Left lung (tissue), 10 donors: ENCODE results near the gene ROPN1L. TPM values are rescaled to one million over a fixed set of nuclear protein-coding genes. Genes with fewer than 3 reads are reported as not detected.

Experiments
- ATAC-seq: fragments of 200-7000 bp; cut with Tn5 transposase; one replicate; pipeline ENCODE4 v1.9.1; 2020; ENCODE audit warnings: moderate library complexity
- DNase-seq, 4 donors: peaks; one replicate each; pipeline ENCODE4 v3.0.0-alpha.2; 2013 to 2020
- H3K27ac ChIP-seq, 2 donors: fragments of 200-600 bp; sonication (generic) in 1 of 2; one replicate each; pipeline versions ENCODE4 v1.5.0 to v1.8.0; 2020 to 2021
- H3K27me3 ChIP-seq, 2 donors: fragments of 200-600 bp; sonication (generic) in 1 of 2; one replicate each; pipeline versions ENCODE4 v1.5.0 to v1.8.0; 2020 to 2021
- H3K36me3 ChIP-seq, 2 donors: fragments of 200-600 bp; sonication (generic) in 1 of 2; one replicate each; pipeline versions ENCODE4 v1.5.0 to v1.8.0; 2020 to 2021
- H3K4me1 ChIP-seq, 2 donors: fragments of 200-600 bp; one replicate each; pipeline ENCODE4 v1.8.0; 2021
- H3K4me3 ChIP-seq, 2 donors: fragments of 200-600 bp; sonication (generic) in 1 of 2; one replicate each; pipeline versions ENCODE4 v1.5.0 to v1.8.0; 2020 to 2021; ENCODE audit warnings: mild to moderate bottlenecking in 1 of 2
- H3K9me3 ChIP-seq, 2 donors: fragments of 200-600 bp; sonication (generic) in 1 of 2; one replicate each; pipeline versions ENCODE4 v1.5.0 to v1.8.0; 2020 to 2021
- CTCF ChIP-seq, 2 donors: fragments of 200-600 bp; sonication (generic) in 1 of 2; IDR thresholded peaks; one replicate each; pipeline versions ENCODE4 v1.5.0 to v1.8.0; 2021; ENCODE audit warnings: antibody characterized with exemption in 2 of 2
- intact Hi-C, 2 donors: fragments of 100-400 bp; cut with DNase I; formaldehyde crosslinking; loops; one replicate each; pipeline versions ENCODE4 v1.11.2 to v1.14.2; 2022
- polyA plus RNA-seq, 6 donors: library from polyadenylated mRNA; unstranded; fragments of 120-200 nt; gene quantifications; one replicate each; pipeline ENCODE4 v1.2.1, GENCODE V29; 2013; ENCODE audit not compliant: insufficient read length in 6 of 6
- total RNA-seq, 2 donors: library from RNA; stranded (reverse); fragmentation: NEBNext Ultra II Directional; extraction: Animal tissue kit (Norgen Biotek cat#: 25700); gene quantifications; one replicate each; pipeline ENCODE4 v1.2.1, GENCODE V29; 2021
- donor health status: DM: no; HTN: yes; CAD: no.
- donor health status: DM: no; HTN: no; CAD: no.

ROPN1L gene
- total and polyA plus RNA-seq, 8 donors: 0.50 to 9.5 (median 5.1) TPM

GRCh38 chr5:10442576-10442975 lies 897 bp downstream of the ROPN1L start:
- Histone ChIP-seq H3K27me3 (no peaks in the 10 kb centered on the region), H3K9me3 (no peaks in the 10 kb centered on the region), H3K36me3 (no peaks in the 10 kb centered on the region), H3K4me1 (peaks cover 3 to 71% of the 10 kb centered on the region in 2 donors), H3K4me3 (peak overlapping the region in 1 of 2 donors; percentile 73), H3K27ac (peak overlapping the region in 1 of 2 donors; percentile 90)
- DNase-seq (no peak), ATAC-seq (no peak)
- intact Hi-C loops: no loop called here
- TF ChIP-seq CTCF (IDR thresholded peaks at IDR 0.05): no peak

GRCh38 chr5:10445352-10445751 lies 3.7 kb downstream of the ROPN1L start:
- Histone ChIP-seq H3K27me3 (no peaks in the 10 kb centered on the region), H3K4me3 (no peak overlapping the region), H3K4me1 (peaks cover 3 to 79% of the 10 kb centered on the region in 2 donors), H3K27ac (peak overlapping the region in 1 of 2 donors; percentile 82), H3K9me3 (no peaks in the 10 kb centered on the region), H3K36me3 (no peaks in the 10 kb centered on the region)
- DNase-seq (no peak), ATAC-seq (no peak)
- intact Hi-C loops: no loop called here
- TF ChIP-seq CTCF (IDR thresholded peaks at IDR 0.05): no peak

GRCh38 chr5:10446490-10446889 lies 4.8 kb downstream of the ROPN1L start:
- no peaks in the 10 kb centered on the region for H3K27me3 ChIP-seq
- no peaks in the 10 kb centered on the region for H3K9me3 ChIP-seq
- TF ChIP-seq CTCF (IDR thresholded peaks at IDR 0.05): no peak
- DNase-seq: no peak
- peaks cover 0 to 76% of the 10 kb centered on the region in 2 donors for H3K4me1 ChIP-seq
- ATAC-seq: no peak
- no peaks in the 10 kb centered on the region for H3K36me3 ChIP-seq
- H3K4me3 ChIP-seq: no peak overlapping the region
- H3K27ac ChIP-seq: peak overlapping the region in 1 of 2 donors; percentile 82
- intact Hi-C loops: no loop called here

- no peak for TF ChIP-seq CTCF (IDR thresholded peaks at IDR 0.05)
- H3K4me3 ChIP-seq: no peak overlapping the region
- no peaks in the 10 kb centered on the region for H3K27me3 ChIP-seq
- H3K36me3 ChIP-seq: no peaks in the 10 kb centered on the region
- H3K4me1 ChIP-seq: peaks cover 0 to 74% of the 10 kb centered on the region in 2 donors
- intact Hi-C loops: no loop called here
- H3K27ac ChIP-seq: peak overlapping the region in 1 of 2 donors; percentile 37
- H3K9me3 ChIP-seq: no peaks in the 10 kb centered on the region
- DNase-seq (no peak), ATAC-seq (no peak)
Observed at GRCh38 chr5:10447041-10447440, 5.4 kb downstream of the ROPN1L start.

- no peaks in the 10 kb centered on the region for H3K27me3 ChIP-seq
- peaks cover 5 to 73% of the 10 kb centered on the region in 2 donors for H3K4me1 ChIP-seq
- peak overlapping the region in 1 of 2 donors; percentile 49 for H3K27ac ChIP-seq
- intact Hi-C loops: no loop called here
- DNase-seq: no peak
- no peak overlapping the region for H3K4me3 ChIP-seq
- H3K9me3 ChIP-seq: no peaks in the 10 kb centered on the region
- TF ChIP-seq CTCF (IDR thresholded peaks at IDR 0.05): no peak
- ATAC-seq: no peak
- H3K36me3 ChIP-seq: no peaks in the 10 kb centered on the region
Observed at GRCh38 chr5:10448754-10449360, 7.2 kb downstream of the ROPN1L start.
